HepG2 (cell line): ENCODE measurements around the gene ABCC5. TPM values are rescaled to one million over a fixed set of nuclear protein-coding genes. Genes with fewer than 3 reads are reported as not detected.

ENCODE experiments used
- ATAC-seq: fragments of 200-7000 bp; cut with Tn5 transposase; 3 replicates; pipeline ENCODE4 v1.9.1; 2020; ENCODE audit warnings: mild to moderate bottlenecking, moderate library complexity
- BruUV-seq: library from RNA; stranded (reverse); fragments of 400-500 nt; replicated peaks from 2 replicates; lab custom pipeline; 2021; lab: Mats Ljungman, UMichigan
- CTCF ChIA-PET: fragments of 300-600 bp; formaldehyde crosslinking; extraction: SDS; loops from one replicate; lab custom pipeline; 2021; ENCODE audit warnings: low total read pairs, inconsistent platforms, low intra/inter-chr PET ratio; lab: Yijun Ruan, JAX
- POLR2A ChIA-PET: fragments of 350-600 bp; sonication (Branson Sonifier 250); formaldehyde crosslinking; loops from one replicate; lab custom pipeline; 2020; ENCODE audit warnings: antibody characterized with exemption, inconsistent platforms; lab: Yijun Ruan, JAX
- DNase-seq: peaks from one replicate; pipeline ENCODE4 v3.0.0-alpha.2; 2015; ENCODE audit warnings: low spot score
- FAIRE-seq: peaks from 3 replicates; lab custom pipeline; 2011; peaks lifted over from hg19 to GRCh38; lab: Jason Lieb, UNC
- H2AFZ ChIP-seq: one replicate; pipeline ENCODE4 v1.6.1; 2011; ENCODE audit warnings: low read length, inconsistent platforms
- H3K27ac ChIP-seq: fragments of 300-600 bp; 3 replicates; pipeline ENCODE4 v1.8.0; 2011; ENCODE audit warnings: mixed run types, mild to moderate bottlenecking, mixed read lengths, low read length, inconsistent platforms; ENCODE audit not compliant: insufficient read depth; ENCODE audit errors: extremely low read length
- H3K27me3 ChIP-seq, 2 experiments: fragments of 200-600 bp in 1 of 2; 2 replicates in 1 of 2; 3 replicates in 1 of 2; pipeline versions ENCODE4 v1.6.0 to v1.8.0; 2011; ENCODE audit warnings: low read length in 2 of 2, mild to moderate bottlenecking in 2 of 2, moderate library complexity in 2 of 2, inconsistent platforms in 1 of 2; ENCODE audit not compliant: insufficient read depth in 2 of 2, control insufficient read depth in 1 of 2
- H3K36me3 ChIP-seq, 2 experiments: fragments of 200-600 bp in 1 of 2; replicated peaks in 1 of 2; 2 replicates in 1 of 2; 3 replicates in 1 of 2; pipeline versions ENCODE4 v1.5.1 to v1.8.0; 2011; ENCODE audit warnings: low read length in 2 of 2, inconsistent platforms in 1 of 2; ENCODE audit not compliant: insufficient read depth in 2 of 2, control insufficient read depth in 1 of 2
- H3K4me1 ChIP-seq: 2 replicates; pipeline ENCODE4 v1.5.1; 2012; ENCODE audit warnings: low read length, inconsistent platforms; ENCODE audit not compliant: insufficient read depth
- H3K4me2 ChIP-seq: 2 replicates; pipeline ENCODE4 v1.6.0; 2011; ENCODE audit warnings: low read depth, low read length, inconsistent platforms
- H3K4me3 ChIP-seq, 3 experiments: fragments of 200-600 bp in 1 of 3; sonication (generic), shearing (Covaris generic) in 1 of 3; replicated peaks in 1 of 3; 2 replicates each; pipeline ENCODE4 v1.5.1; 2011 to 2016; ENCODE audit warnings: low read length in 3 of 3, inconsistent platforms in 2 of 3, low read depth in 2 of 3, mild to moderate bottlenecking in 2 of 3, control low read depth in 1 of 3, mixed read lengths in 1 of 3; ENCODE audit not compliant: insufficient read depth in 1 of 3
- H3K79me2 ChIP-seq: one replicate; pipeline ENCODE4 v1.6.1; 2011; ENCODE audit warnings: low read length, inconsistent platforms; ENCODE audit not compliant: insufficient read depth
- H3K9ac ChIP-seq: 2 replicates; pipeline ENCODE4 v1.6.0; 2011; ENCODE audit warnings: mild to moderate bottlenecking, low read depth, low read length, inconsistent platforms; ENCODE audit not compliant: insufficient read depth
- H3K9me3 ChIP-seq: 2 replicates; pipeline ENCODE4 v1.5.1; 2012; ENCODE audit warnings: mild to moderate bottlenecking, low read length
- H4K20me1 ChIP-seq: 2 replicates; pipeline ENCODE4 v1.6.0; 2011; ENCODE audit warnings: inconsistent platforms, mild to moderate bottlenecking, low read length, moderate library complexity; ENCODE audit not compliant: insufficient read depth
- ARHGAP35 ChIP-seq: sonication (generic); formaldehyde crosslinking; IDR thresholded peaks from 2 replicates; pipeline ENCODE4 v1.9.0; 2022; ENCODE audit warnings: mild to moderate bottlenecking, inconsistent platforms, moderate library complexity, missing genetic modification reagents, borderline replicate concordance
- PTBP1 ChIP-seq: fragments of 200-400 bp; formaldehyde crosslinking; IDR thresholded peaks from 2 replicates; pipeline ENCODE4 v1.6.1; 2018; ENCODE audit warnings: low read length, low read depth; ENCODE audit not compliant: poor library complexity, severe bottlenecking
- SP5 ChIP-seq: IDR thresholded peaks from 2 replicates; pipeline ENCODE4 v1.6.1; 2016; ENCODE audit warnings: low read depth, borderline replicate concordance
- ZNF318 ChIP-seq: sonication (generic); formaldehyde crosslinking; IDR thresholded peaks from 2 replicates; pipeline ENCODE4 v1.4.0; 2020; ENCODE audit warnings: mild to moderate bottlenecking, missing genetic modification reagents
- WGBS: methylation state at CpG from one replicate; pipeline ENCODE4 v1.1.6; 2017; ENCODE audit warnings: low lambda C conversion rate; 5-methylcytosine and 5-hydroxymethylcytosine counted together
- in situ Hi-C: cut with HindIII; loops from 2 replicates; pipeline ENCODE4 v1.10.0; 2017; ENCODE audit warnings: low pct_unique_long_range_greater_than_20kb; ENCODE audit not compliant: extremely low pct_ligation_motif_present
- intact Hi-C: fragments of 100-400 bp; cut with micrococcal nuclease; formaldehyde crosslinking; loops from one replicate; pipeline ENCODE4 v1.10.0; 2022; ENCODE audit not compliant: unreplicated experiment
- polyA plus RNA-seq, 8 experiments: library from polyadenylated mRNA; depleted of rRNA in 3 of 8; stranded (reverse) in 7 of 8; unstranded in 1 of 8; fragments of >200 nt; fragmentation: Illumina TruSeq in 4 of 8; extraction: Trizol in 4 of 8; gene quantifications; 2 replicates each; pipeline versions ENCODE4 v1.2.1 to v1.2.3, GENCODE V29; 2011 to 2016; ENCODE audit warnings: low read depth in 4 of 8, missing spikeins in 1 of 8, mixed read lengths in 1 of 8; ENCODE audit not compliant: insufficient read depth in 1 of 8
- total RNA-seq, 5 experiments: library from RNA; depleted of rRNA; stranded (reverse); fragments of >200 nt; fragmentation: Illumina TruSeq; extraction: Trizol; gene quantifications; 2 replicates each; pipeline ENCODE4 v1.2.3, GENCODE V29; 2016; ENCODE audit warnings: low read depth in 1 of 5

Gene ABCC5
- total and polyA plus RNA-seq, 2 of the 13 experiments (the other 11 are each of a cell fraction or from before 2014, with no cell fraction given) = 12.5 to 12.7 TPM

GRCh38 chr3:183880121-183880520 lies 137.6 kb downstream of the ABCC5 start (continued):
- TF ChIP-seq ZNF318 (CRISPR knock-in tag) = no peak
- TF ChIP-seq SP5 = no peak
- TF ChIP-seq PTBP1 = no peak
- TF ChIP-seq, all 625 proteins: peak for 0

GRCh38 chr3:183879243-183879642 lies 138.4 kb downstream of the ABCC5 start:
- intact Hi-C loops (no loop called here), in situ Hi-C loops (loop anchor here (25.0 kb wide), 1 partner anchor 258 kb away; the partner anchor contains the start of gene EIF2B5)
- peaks cover 18% of the 10 kb centered on the region; the same call in 1 of the 2 replicates for H4K20me1 ChIP-seq
- FAIRE-seq = no peak
- POLR2A ChIA-PET = no interaction called here
- peaks cover 81% of the 10 kb centered on the region for H3K79me2 ChIP-seq
- H2AFZ ChIP-seq = no peak overlapping the region
- no peak overlapping the region for H3K27ac ChIP-seq
- ATAC-seq = no peak
- no peak overlapping the region for H3K4me2 ChIP-seq
- CTCF ChIA-PET = no interaction called here
- peaks cover 29% of the 10 kb centered on the region for H3K4me1 ChIP-seq
- WGBS = 100% methylated on average over 2 of the region's 2 CpGs
- no TSS peak for BruUV-seq
- H3K9me3 ChIP-seq = no peaks in the 10 kb centered on the region
- peaks cover 4 to 16% of the 10 kb centered on the region in 2 experiments; a peak in 4 of 5 replicates for H3K36me3 ChIP-seq
- H3K9ac ChIP-seq = no peak overlapping the region
- H3K4me3 ChIP-seq = no peak overlapping the region
- DNase-seq = no peak
- no peak for TF ChIP-seq ARHGAP35 (CRISPR knock-in tag)
- H3K27me3 ChIP-seq = no peaks in the 10 kb centered on the region; a peak in 1 of 5 replicates
